Measurements from ENCODE around the gene VGLL4. TPM values are rescaled to one million over a fixed set of nuclear protein-coding genes. Genes with fewer than 3 reads are reported as not detected.
"Not testable (repeated sequence)": the region's sequence is repeated elsewhere in the genome, so short reads cannot be mapped to it uniquely, and the experiment has no call there.

VGLL4 gene
- total RNA-seq, 1 donor from 2014 or later: 146 TPM

- H3K9me3 ChIP-seq: no peaks in the 10 kb centered on the region
- H3K36me3 ChIP-seq: no peaks in the 10 kb centered on the region
- TF ChIP-seq CTCF (IDR thresholded peaks at IDR 0.05): no peak
- peaks cover 14 to 51% of the 10 kb centered on the region in 2 donors for H3K4me1 ChIP-seq
- H3K4me3 ChIP-seq: peak overlapping the region in 1 of 2 donors; percentile 9
- intact Hi-C loops (cut with DNase I): loop anchor here (5.0 kb wide), 3 partner anchors 93 to 213 kb away; no protein-coding TSS in a partner anchor
- H3K27me3 ChIP-seq: no peaks in the 10 kb centered on the region
- peak overlapping the region; percentile 85 to 91 for H3K27ac ChIP-seq
- DNase-seq (ENCODE audit: low spot score in 2 of 2): peak; percentile 55 to 94
Measured at GRCh38 chr3:11600501-11601282, 43.0 kb downstream of the VGLL4 start.

GRCh38 chr3:11596387-11596786, 47.3 kb downstream of the VGLL4 start:
- DNase-seq (ENCODE audit: low spot score in 2 of 2): no peak
- Histone ChIP-seq H3K9me3 (no peaks in the 10 kb centered on the region), H3K27me3 (no peaks in the 10 kb centered on the region), H3K4me3 (no peak overlapping the region), H3K4me1 (peaks cover 23 to 45% of the 10 kb centered on the region in 2 donors), H3K27ac (peak overlapping the region; percentile 52 to 64), H3K36me3 (no peaks in the 10 kb centered on the region)
- intact Hi-C loops (cut with DNase I): no loop called here
- no peak for TF ChIP-seq CTCF (IDR thresholded peaks at IDR 0.05)

GRCh38 chr3:11595024-11595423, 48.7 kb downstream of the VGLL4 start:
- H3K27me3 ChIP-seq; H3K27ac ChIP-seq; DNase-seq (ENCODE audit: low spot score in 2 of 2); H3K4me3 ChIP-seq; intact Hi-C loops (cut with DNase I); H3K36me3 ChIP-seq; H3K9me3 ChIP-seq: not testable (repeated sequence)
- peaks cover 21 to 46% of the 10 kb centered on the region in 2 donors for H3K4me1 ChIP-seq

- Histone ChIP-seq H3K27ac (peak overlapping the region; percentile 38 to 83), H3K27me3 (no peaks in the 10 kb centered on the region), H3K9me3 (no peaks in the 10 kb centered on the region), H3K36me3 (no peaks in the 10 kb centered on the region), H3K4me1 (peaks cover 33 to 54% of the 10 kb centered on the region in 2 donors), H3K4me3 (no peak overlapping the region)
- DNase-seq (ENCODE audit: low spot score in 2 of 2): no peak
- intact Hi-C loops (cut with DNase I): no loop called here
- no peak for TF ChIP-seq CTCF (IDR thresholded peaks at IDR 0.05)
Measured at GRCh38 chr3:11593318-11594034, 50.2 kb downstream of the VGLL4 start.

GRCh38 chr3:11592445-11593298, 51.0 kb downstream of the VGLL4 start:
- no peaks in the 10 kb centered on the region for H3K27me3 ChIP-seq
- no peaks in the 10 kb centered on the region for H3K36me3 ChIP-seq
- H3K4me3 ChIP-seq: peak overlapping the region in 1 of 2 donors; percentile 14
- peaks cover 35 to 57% of the 10 kb centered on the region in 2 donors for H3K4me1 ChIP-seq
- H3K9me3 ChIP-seq: no peaks in the 10 kb centered on the region
- peak overlapping the region; percentile 70 to 83 for H3K27ac ChIP-seq
- TF ChIP-seq CTCF (IDR thresholded peaks at IDR 0.05): no peak
- no peak for DNase-seq (ENCODE audit: low spot score in 2 of 2)
- intact Hi-C loops (cut with DNase I): no loop called here

All from ascending aorta (tissue), 2 donors.